ENCODE data around the gene GDNF. TPM values are rescaled to one million over a fixed set of nuclear protein-coding genes. Genes with fewer than 3 reads are reported as not detected.

The GDNF gene
- total RNA-seq, 1 donor from 2014 or later = 0.30 TPM

DNA sequence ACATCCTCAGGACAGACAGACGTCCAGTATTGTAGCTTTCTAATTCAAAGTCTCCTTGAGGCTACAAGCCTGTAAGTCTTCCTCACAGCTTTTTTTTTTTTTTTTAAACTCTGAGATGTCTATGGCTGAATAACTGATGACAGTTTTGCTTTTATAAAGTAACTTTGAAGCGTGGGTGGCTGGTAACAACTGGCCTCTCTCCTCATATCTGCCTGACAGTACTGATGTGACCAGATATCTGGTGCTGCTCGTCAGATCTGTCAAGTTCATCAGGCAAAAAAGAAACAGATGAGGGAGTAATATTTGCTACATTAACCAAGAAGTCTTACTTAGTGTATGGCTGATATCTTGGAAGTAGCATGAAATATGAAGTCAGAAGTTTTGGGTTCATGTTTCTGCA, 72.6 kb downstream of the GDNF start:
- intact Hi-C loops (cut with DNase I) = no loop called here
- DNase-seq (ENCODE audit: low spot score) = no peak

All from cardiac septum (tissue), 1 donor.